ENCODE data around the gene ITPR1. TPM values are rescaled to one million over a fixed set of nuclear protein-coding genes. Genes with fewer than 3 reads are reported as not detected.
A peak's percentile ranks its signal among the peaks of the same experiment; 100 is the strongest.

ITPR1 gene
- polyA plus RNA-seq, 2 of the 4 experiments (the other 2 are of a cell fraction) = 2.8 to 9.6 TPM

DNA sequence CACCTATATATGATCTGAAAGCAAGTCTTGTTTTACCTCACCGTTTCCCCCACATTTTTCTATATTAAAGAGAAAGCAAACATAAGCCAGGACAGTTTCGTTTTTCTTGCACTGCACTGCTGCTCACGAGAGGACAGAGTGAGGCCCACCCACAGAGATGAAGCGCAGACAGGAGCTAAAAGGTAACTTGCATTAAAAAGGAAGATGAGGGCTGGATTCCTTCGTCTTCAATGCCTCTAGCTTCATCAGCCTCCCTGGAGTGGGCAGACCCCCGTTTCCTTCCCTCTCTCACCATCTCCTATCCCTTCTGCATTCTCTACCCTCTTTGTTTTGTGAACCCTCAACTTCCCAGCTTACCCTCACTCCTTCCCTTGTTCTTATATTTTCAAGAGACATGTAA is 45.0 kb upstream of the ITPR1 start:
- no peak overlapping the region for H3K4me2 ChIP-seq
- 67% methylated on average over 6 of the region's 6 CpGs for WGBS (ENCODE audit: missing lambda C conversion rate)
- ATAC-seq = no peak
- no peak for DNase-seq (ENCODE audit: low read depth in 1 of 2, low spot score in 1 of 2)
- no peak for FAIRE-seq
- CTCF ChIA-PET = no interaction called here
- no peaks in the 10 kb centered on the region for H3K4me1 ChIP-seq
- no peak overlapping the region for H3K4me3 ChIP-seq
- H3K27ac ChIP-seq = no peak overlapping the region
- H3K9me3 ChIP-seq = no peaks in the 10 kb centered on the region
- POLR2A ChIA-PET = interaction anchor here (1.4 kb wide), 1 partner anchor 45 kb away, joined by 4 read pairs; the partner anchor contains the start of gene ITPR1
- TF ChIP-seq POLR2AphosphoS2 (conservative IDR thresholded peaks at IDR 0.05; ENCODE audit: low read length) = no peak
- TF ChIP-seq EHF (CRISPR knock-in tag; IDR thresholded peaks at IDR 0.05) = no peak
- TF ChIP-seq, protein P1, sequence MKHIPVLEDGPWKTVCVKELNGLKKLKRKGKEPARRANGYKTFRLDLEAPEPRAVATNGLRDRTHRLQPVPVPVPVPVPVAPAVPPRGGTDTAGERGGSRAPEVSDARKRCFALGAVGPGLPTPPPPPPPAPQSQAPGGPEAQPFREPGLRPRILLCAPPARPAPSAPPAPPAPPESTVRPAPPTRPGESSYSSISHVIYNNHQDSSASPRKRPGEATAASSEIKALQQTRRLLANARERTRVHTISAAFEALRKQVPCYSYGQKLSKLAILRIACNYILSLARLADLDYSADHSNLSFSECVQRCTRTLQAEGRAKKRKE (CRISPR knock-in tag; IDR thresholded peaks at IDR 0.05; ENCODE audit: low read depth) = no peak
- no peak for TF ChIP-seq CHD4 (IDR thresholded peaks at IDR 0.05; ENCODE audit: borderline replicate concordance)
- no peak for TF ChIP-seq CBX2 (IDR thresholded peaks at IDR 0.05; ENCODE audit: borderline replicate concordance, low read depth)
- TF ChIP-seq HOXA7 (CRISPR knock-in tag; IDR thresholded peaks at IDR 0.05) = no peak

- H3K4me1 ChIP-seq = no peaks in the 10 kb centered on the region
- H3K9me3 ChIP-seq = no peaks in the 10 kb centered on the region
- 60% methylated on average over 5 of the region's 5 CpGs for WGBS (ENCODE audit: missing lambda C conversion rate)
- no peak overlapping the region for H3K4me2 ChIP-seq
- H3K27ac ChIP-seq = no peak overlapping the region
- no peak overlapping the region for H3K4me3 ChIP-seq
- no peak for TF ChIP-seq HOXB5 (CRISPR knock-in tag; IDR thresholded peaks at IDR 0.05)
- TF ChIP-seq REST (IDR thresholded peaks at IDR 0.05) = no peak
- TF ChIP-seq PHF8 (IDR thresholded peaks at IDR 0.05; ENCODE audit: borderline replicate concordance, low read depth) = no peak
- TF ChIP-seq, protein P2, sequence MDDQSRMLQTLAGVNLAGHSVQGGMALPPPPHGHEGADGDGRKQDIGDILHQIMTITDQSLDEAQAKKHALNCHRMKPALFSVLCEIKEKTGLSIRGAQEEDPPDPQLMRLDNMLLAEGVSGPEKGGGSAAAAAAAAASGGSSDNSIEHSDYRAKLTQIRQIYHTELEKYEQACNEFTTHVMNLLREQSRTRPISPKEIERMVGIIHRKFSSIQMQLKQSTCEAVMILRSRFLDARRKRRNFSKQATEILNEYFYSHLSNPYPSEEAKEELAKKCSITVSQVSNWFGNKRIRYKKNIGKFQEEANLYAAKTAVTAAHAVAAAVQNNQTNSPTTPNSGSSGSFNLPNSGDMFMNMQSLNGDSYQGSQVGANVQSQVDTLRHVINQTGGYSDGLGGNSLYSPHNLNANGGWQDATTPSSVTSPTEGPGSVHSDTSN (IDR thresholded peaks at IDR 0.05) = no peak
- TF ChIP-seq HEYL (CRISPR knock-in tag; IDR thresholded peaks at IDR 0.05) = no peak
- TF ChIP-seq NPAS2 (CRISPR knock-in tag; IDR thresholded peaks at IDR 0.05; ENCODE audit: borderline replicate concordance) = no peak
- TF ChIP-seq MAZ (IDR thresholded peaks at IDR 0.05; ENCODE audit: borderline replicate concordance, low read depth, low read length) = no peak
- TF ChIP-seq HMGXB4 (CRISPR knock-in tag; IDR thresholded peaks at IDR 0.05; ENCODE audit: borderline replicate concordance) = no peak
- no peak for TF ChIP-seq JUN (IDR thresholded peaks at IDR 0.05)
- TF ChIP-seq NFE2L2 (conservative IDR thresholded peaks at IDR 0.05; ENCODE audit: low read length) = no peak
- no peak for TF ChIP-seq MYC (IDR thresholded peaks at IDR 0.05; ENCODE audit: borderline replicate concordance, low read length)
- no peak for TF ChIP-seq ZNF302 (CRISPR knock-in tag; IDR thresholded peaks at IDR 0.05)
- TF ChIP-seq SMC3 (IDR thresholded peaks at IDR 0.05) = no peak
- ChIA-PET CTCF (interaction anchor here (0.9 kb wide), 1 partner anchor 11 kb away, joined by 3 read pairs; no protein-coding TSS in a partner anchor), POLR2A (no interaction called here)
- no peak for DNase-seq (ENCODE audit: low read depth in 1 of 2, low spot score in 1 of 2)
- ATAC-seq = no peak
- FAIRE-seq = peak; percentile 28
Measured at GRCh38 chr3:4449043-4449805, 43.9 kb upstream of the ITPR1 start.
